CD4-positive, alpha-beta T cell treated with Interleukin-15 for 4 hours (primary cell): ENCODE measurements around the gene ASTN2.

Experiments used
- DNase-seq: peaks from one replicate; pipeline ENCODE4 v3.0.0-alpha.2; 2020; ENCODE audit warnings: low spot score

Gene ASTN2

GRCh38 chr9:117414906-117415331 lies at the start of gene ASTN2:
Gene ASTN2, minus strand, starts transcription at chr9:117415057. Its CDS starts 119 bp downstream, at chr9:117414938.
- no peak for DNase-seq

- no peak for DNase-seq
These were observed 48.0 kb upstream of the ASTN2 start for GRCh38 chr9:117462861-117463260.

- no peak for DNase-seq
These were observed 46.5 kb upstream of the ASTN2 start for GRCh38 chr9:117461386-117461785.

GRCh38 chr9:117460743-117461142 lies 45.9 kb upstream of the ASTN2 start:
- DNase-seq = no peak

GRCh38 chr9:117459913-117460312 lies 45.1 kb upstream of the ASTN2 start:
- DNase-seq = no peak

GRCh38 chr9:117458066-117458465 lies 43.2 kb upstream of the ASTN2 start:
- no peak for DNase-seq

- no peak for DNase-seq
These were observed 39.9 kb upstream of the ASTN2 start for GRCh38 chr9:117454711-117455110.

GRCh38 chr9:117453737-117454136 lies 38.9 kb upstream of the ASTN2 start:
- no peak for DNase-seq

- DNase-seq = no peak
These were observed 36.5 kb upstream of the ASTN2 start for GRCh38 chr9:117451311-117451710.

- no peak for DNase-seq
These were observed 33.2 kb upstream of the ASTN2 start for GRCh38 chr9:117448066-117448465.

- DNase-seq = no peak
These were observed 30.8 kb upstream of the ASTN2 start for GRCh38 chr9:117445631-117446030.

- DNase-seq = no peak
These were observed 29.6 kb upstream of the ASTN2 start for GRCh38 chr9:117444501-117444900.

GRCh38 chr9:117437283-117437682 lies 22.4 kb upstream of the ASTN2 start:
- no peak for DNase-seq

- no peak for DNase-seq
These were observed 20.9 kb upstream of the ASTN2 start for GRCh38 chr9:117435630-117436261.

- DNase-seq = no peak
These were observed 19.7 kb upstream of the ASTN2 start for GRCh38 chr9:117434566-117434965.

- no peak for DNase-seq
These were observed 16.0 kb upstream of the ASTN2 start for GRCh38 chr9:117430813-117431212.

- DNase-seq = no peak
These were observed 12.6 kb upstream of the ASTN2 start for GRCh38 chr9:117427357-117427913.

- no peak for DNase-seq
These were observed 10.7 kb upstream of the ASTN2 start for GRCh38 chr9:117425566-117425965.

- no peak for DNase-seq
These were observed 9.4 kb upstream of the ASTN2 start for GRCh38 chr9:117424291-117424690.

GRCh38 chr9:117418111-117418510 lies 3.3 kb upstream of the ASTN2 start:
- DNase-seq = no peak

GRCh38 chr9:117416856-117417255 lies 2.0 kb upstream of the ASTN2 start:
- DNase-seq = no peak

- DNase-seq = no peak
These were observed 579 bp upstream of the ASTN2 start for GRCh38 chr9:117415358-117415914.

- DNase-seq = no peak
These were observed 494 bp downstream of the ASTN2 start for GRCh38 chr9:117414220-117414905.
